ENCODE data around the gene MTX1. TPM values are rescaled to one million over a fixed set of nuclear protein-coding genes. Genes with fewer than 3 reads are reported as not detected.

MTX1 gene
- total and polyA plus RNA-seq, 9 of the 15 experiments (the other 6 are each of a cell fraction or from before 2014, with no cell fraction given), result 29.1 to 98.4 (median 66.9) TPM

- TF ChIP-seq MLLT1 (IDR thresholded peaks at IDR 0.05) (no peak), ZNF77 (CRISPR knock-in tag; IDR thresholded peaks at IDR 0.05) (peak; percentile 92), ZNF436 (CRISPR knock-in tag; IDR thresholded peaks at IDR 0.05) (no peak), ZNF778 (CRISPR knock-in tag; IDR thresholded peaks at IDR 0.05) (no peak), HNRNPL (IDR thresholded peaks at IDR 0.05; ENCODE audit: low read depth, low read length) (no peak), RCOR1 (IDR thresholded peaks at IDR 0.05; ENCODE audit: borderline replicate concordance in 1 of 2, low read depth in 2 of 2, low read length in 2 of 2) (0 out of 4 replicates have a peak, but pooled peaks of 1 of the 2 experiments have one; percentile 5), ZBTB7A (IDR thresholded peaks at IDR 0.05; ENCODE audit: borderline replicate concordance, control insufficient read depth, low read depth, low read length) (no peak), ERF (CRISPR knock-in tag; IDR thresholded peaks at IDR 0.05) (peak; percentile 86), GTF2E2 (tag; IDR thresholded peaks at IDR 0.05) (no peak), ZNF655 (CRISPR knock-in tag; IDR thresholded peaks at IDR 0.05) (peak; percentile 95), ETS2 (tag; IDR thresholded peaks at IDR 0.05; ENCODE audit: borderline replicate concordance, poor library complexity, severe bottlenecking) (no peak), ZEB2 (IDR thresholded peaks at IDR 0.05) (no peak), HNRNPH1 (optimal IDR thresholded peaks at IDR 0.05; ENCODE audit: low read depth, low read length) (no peak), POLR2B (IDR thresholded peaks at IDR 0.05; ENCODE audit: low read depth, partially characterized antibody) (peak; percentile 92), KDM4B (IDR thresholded peaks at IDR 0.05; ENCODE audit: borderline replicate concordance in 2 of 2, low read depth in 1 of 2) (no peak), EWSR1 (IDR thresholded peaks at IDR 0.05; ENCODE audit: borderline replicate concordance, low read depth, partially characterized antibody) (no peak), BDP1 (IDR thresholded peaks at IDR 0.05; ENCODE audit: insufficient read depth, insufficient read length) (no peak), ETV6 (IDR thresholded peaks at IDR 0.05; ENCODE audit: borderline replicate concordance in 1 of 2, low read depth in 2 of 2, low read length in 1 of 2) (no peak), ETV6 (CRISPR knock-in tag; IDR thresholded peaks at IDR 0.05; ENCODE audit: borderline replicate concordance) (no peak), IFI16 (CRISPR knock-in tag; IDR thresholded peaks at IDR 0.05) (no peak), ZBTB12 (CRISPR knock-in tag; IDR thresholded peaks at IDR 0.05) (peak; percentile 32; the same call in 1 of the 2 replicates), GTF2F1 (IDR thresholded peaks at IDR 0.05; ENCODE audit: low read depth, low read length) (no peak)
Observed at GRCh38 chr1:155261852-155262673, 53.6 kb downstream of the MTX1 start, which contains the start of gene SCAMP3 (continued).

Measured in K562 (cell line).